OCI-LY1 (cell line): ENCODE measurements around the gene COPB2.

Source experiments
- H2AFZ ChIP-seq: fragments of 200-600 bp; sonication (generic), shearing (Covaris generic); 2 replicates; pipeline ENCODE4 v1.6.0; 2014; ENCODE audit warnings: antibody characterized with exemption, mild to moderate bottlenecking, low read length
- H3F3A ChIP-seq: fragments of 200-600 bp; sonication (generic), shearing (Covaris generic); 2 replicates; pipeline ENCODE4 v1.6.0; 2014; ENCODE audit warnings: mild to moderate bottlenecking, antibody characterized with exemption, low read length, moderate library complexity; ENCODE audit not compliant: insufficient read depth
- H3K27ac ChIP-seq: fragments of 200-600 bp; sonication (generic); 2 replicates; pipeline ENCODE4 v1.5.1; 2014; ENCODE audit warnings: low read length, mixed run types, mild to moderate bottlenecking, low read depth; ENCODE audit not compliant: poor library complexity, severe bottlenecking
- H3K27me3 ChIP-seq: fragments of 200-600 bp; sonication (generic); 2 replicates; pipeline ENCODE4 v1.6.0; 2014; ENCODE audit warnings: antibody characterized with exemption, mild to moderate bottlenecking, low read length, moderate library complexity; ENCODE audit not compliant: insufficient read depth
- H3K36me3 ChIP-seq: fragments of 200-600 bp; sonication (generic); 2 replicates; pipeline ENCODE4 v1.6.1; 2014; ENCODE audit warnings: mild to moderate bottlenecking, antibody characterized with exemption, low read length, moderate library complexity, mixed read lengths; ENCODE audit not compliant: insufficient read depth
- H3K4me1 ChIP-seq: fragments of 200-600 bp; sonication (generic); 2 replicates; pipeline ENCODE4 v1.5.1; 2014; ENCODE audit warnings: mild to moderate bottlenecking, low read length, moderate library complexity; ENCODE audit not compliant: insufficient read depth, severe bottlenecking
- H3K4me2 ChIP-seq: fragments of 200-600 bp; sonication (generic), shearing (Covaris generic); 2 replicates; pipeline ENCODE4 v1.6.1; 2014; ENCODE audit warnings: low read length
- H3K4me3 ChIP-seq: fragments of 200-600 bp; sonication (generic); 2 replicates; pipeline ENCODE4 v1.5.1; 2014; ENCODE audit warnings: low read length, low read depth, mild to moderate bottlenecking, mixed read lengths; ENCODE audit not compliant: poor library complexity, severe bottlenecking
- H3K79me2 ChIP-seq: fragments of 200-600 bp; shearing (Covaris generic); 2 replicates; pipeline ENCODE4 v1.6.1; 2016; ENCODE audit warnings: mixed run types, low read length, mixed read lengths; ENCODE audit not compliant: insufficient read depth
- H3K9ac ChIP-seq: fragments of 200-600 bp; sonication (generic), shearing (Covaris generic); 2 replicates; pipeline ENCODE4 v1.6.1; 2014; ENCODE audit warnings: mild to moderate bottlenecking, low read length, mixed read lengths
- H3K9me2 ChIP-seq: fragments of 200-600 bp; sonication (generic), shearing (Covaris generic); 2 replicates; pipeline ENCODE4 v1.6.1; 2014; ENCODE audit warnings: low read depth, mild to moderate bottlenecking, low read length, mixed read lengths
- H3K9me3 ChIP-seq: fragments of 200-600 bp; shearing (Covaris generic); 2 replicates; pipeline ENCODE4 v1.6.1; 2014; ENCODE audit warnings: low read length, mixed read lengths
- H4K20me1 ChIP-seq: fragments of 200-600 bp; sonication (generic), shearing (Covaris generic); 2 replicates; pipeline ENCODE4 v1.6.0; 2016; ENCODE audit warnings: mild to moderate bottlenecking, low read length; ENCODE audit not compliant: insufficient read depth
- CTCF ChIP-seq: fragments of 200-600 bp; sonication (generic), shearing (Covaris generic); IDR thresholded peaks from 2 replicates; pipeline ENCODE4 v1.5.1; 2017; ENCODE audit warnings: mild to moderate bottlenecking, antibody characterized with exemption, low read length, moderate library complexity, mixed read lengths
- EZH2 ChIP-seq: fragments of 200-600 bp; sonication (generic), shearing (Covaris generic); IDR thresholded peaks from 2 replicates; pipeline ENCODE4 v1.8.0; 2017; ENCODE audit warnings: borderline replicate concordance, mixed run types, mild to moderate bottlenecking, antibody characterized with exemption, low read length, moderate library complexity, mixed read lengths

Gene COPB2

GRCh38 chr3:139374099-139374498 is 15.3 kb downstream of the COPB2 start:
- Histone ChIP-seq H3K36me3 (peaks cover 94% of the 10 kb centered on the region), H3K4me3 (no peak overlapping the region), H3K4me2 (no peak overlapping the region), H3F3A (no peaks in the 10 kb centered on the region), H4K20me1 (no peaks in the 10 kb centered on the region), H3K27ac (no peak overlapping the region), H3K9me3 (no peaks in the 10 kb centered on the region), H3K79me2 (no peaks in the 10 kb centered on the region), H2AFZ (no peak overlapping the region), H3K27me3 (no peaks in the 10 kb centered on the region), H3K9ac (no peak overlapping the region), H3K9me2 (no peaks in the 10 kb centered on the region), H3K4me1 (peaks cover 7% of the 10 kb centered on the region)
- TF ChIP-seq EZH2: no peak
- no peak for TF ChIP-seq CTCF

GRCh38 chr3:139364549-139364948 is 24.9 kb downstream of the COPB2 start:
- Histone ChIP-seq H3K4me1 (no peaks in the 10 kb centered on the region), H3K79me2 (no peaks in the 10 kb centered on the region), H3K9ac (no peak overlapping the region), H3K4me2 (no peak overlapping the region), H3F3A (no peaks in the 10 kb centered on the region), H3K9me2 (no peaks in the 10 kb centered on the region), H3K9me3 (no peaks in the 10 kb centered on the region), H3K27me3 (no peaks in the 10 kb centered on the region), H3K4me3 (no peak overlapping the region), H3K27ac (no peak overlapping the region), H4K20me1 (no peaks in the 10 kb centered on the region; the same call in 1 of the 2 replicates), H2AFZ (no peak overlapping the region), H3K36me3 (peaks cover 98% of the 10 kb centered on the region)
- TF ChIP-seq CTCF (no peak), EZH2 (no peak)

GRCh38 chr3:139361276-139361675 is 28.2 kb downstream of the COPB2 start:
- H3K9me3 ChIP-seq: no peaks in the 10 kb centered on the region

More at GRCh38 chr3:139361276-139361675, 28.2 kb downstream of the COPB2 start:
- Histone ChIP-seq H3K27me3 (no peaks in the 10 kb centered on the region), H4K20me1 (no peaks in the 10 kb centered on the region; the same call in 1 of the 2 replicates), H3K4me2 (no peak overlapping the region), H2AFZ (no peak overlapping the region), H3K36me3 (peaks cover 98% of the 10 kb centered on the region), H3K79me2 (no peaks in the 10 kb centered on the region), H3K4me1 (no peaks in the 10 kb centered on the region), H3K4me3 (no peak overlapping the region), H3K9ac (no peak overlapping the region), H3K27ac (no peak overlapping the region), H3K9me2 (no peaks in the 10 kb centered on the region), H3F3A (no peaks in the 10 kb centered on the region)
- no peak for TF ChIP-seq CTCF
- no peak for TF ChIP-seq EZH2
